Fibroblast of lung (primary cell): ENCODE results near the gene CFAP73.

Experiments used
- EZH2 ChIP-seq: IDR thresholded peaks from 2 replicates; pipeline ENCODE4 v1.5.1; 2012; ENCODE audit warnings: low read length, control low read depth, mild to moderate bottlenecking; ENCODE audit errors: missing control alignments
- TF ChIP-seq, protein P1 (sequence below), 2 donors: IDR thresholded peaks in 1 of 2; conservative IDR thresholded peaks in 1 of 2; 1 replicate in 1 of 2; 2 replicates in 1 of 2; pipeline ENCODE4 v1.5.1; 2011 to 2012; ENCODE audit warnings: low read length in 2 of 2, control low read depth in 1 of 2, inconsistent platforms in 1 of 2, low read depth in 1 of 2, mild to moderate bottlenecking in 1 of 2

DNA sequence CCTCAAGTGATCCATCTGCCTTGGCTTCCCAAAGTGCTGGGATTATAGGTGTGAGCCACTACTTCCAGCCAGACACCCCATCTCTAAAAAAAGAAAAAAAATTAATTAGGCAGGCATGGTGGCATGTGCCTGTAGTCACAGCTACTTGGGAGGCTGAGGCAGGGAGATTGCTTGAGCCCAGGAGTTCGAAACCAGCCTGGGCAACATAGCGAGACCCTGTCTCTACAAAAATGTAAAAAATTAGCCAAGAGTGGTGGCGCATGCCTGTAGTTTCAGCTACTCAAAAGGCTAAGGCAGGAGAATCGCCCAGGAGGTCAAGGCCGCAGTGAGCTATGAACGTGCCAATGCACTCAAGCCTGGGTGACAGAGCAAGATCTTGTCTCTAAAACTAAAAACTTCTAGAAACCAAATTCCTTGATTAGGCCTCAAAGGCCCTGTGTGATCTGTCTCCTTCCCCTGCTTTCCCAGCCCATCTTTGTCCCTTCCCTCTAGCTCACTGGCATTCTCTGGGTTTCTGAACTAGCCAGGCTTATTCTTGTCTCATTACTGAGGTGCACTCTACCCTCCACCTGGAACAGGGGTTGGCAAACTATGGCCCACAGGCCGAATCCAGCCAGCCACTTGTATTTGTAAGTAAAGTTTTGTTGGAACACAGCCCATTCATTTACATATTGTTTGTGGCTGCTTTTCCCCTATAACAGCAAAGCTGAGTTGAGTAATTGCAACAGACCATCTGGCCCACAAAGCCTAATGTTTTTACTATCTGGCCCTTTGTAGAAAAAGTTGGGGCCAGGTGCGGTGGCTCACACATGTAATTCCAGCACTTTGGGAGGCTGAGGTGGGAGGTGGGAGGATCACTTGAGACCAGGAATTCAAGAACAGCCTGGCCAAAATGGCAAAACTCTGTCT, 54.6 kb downstream of the CFAP73 start:
- TF ChIP-seq, protein P1, sequence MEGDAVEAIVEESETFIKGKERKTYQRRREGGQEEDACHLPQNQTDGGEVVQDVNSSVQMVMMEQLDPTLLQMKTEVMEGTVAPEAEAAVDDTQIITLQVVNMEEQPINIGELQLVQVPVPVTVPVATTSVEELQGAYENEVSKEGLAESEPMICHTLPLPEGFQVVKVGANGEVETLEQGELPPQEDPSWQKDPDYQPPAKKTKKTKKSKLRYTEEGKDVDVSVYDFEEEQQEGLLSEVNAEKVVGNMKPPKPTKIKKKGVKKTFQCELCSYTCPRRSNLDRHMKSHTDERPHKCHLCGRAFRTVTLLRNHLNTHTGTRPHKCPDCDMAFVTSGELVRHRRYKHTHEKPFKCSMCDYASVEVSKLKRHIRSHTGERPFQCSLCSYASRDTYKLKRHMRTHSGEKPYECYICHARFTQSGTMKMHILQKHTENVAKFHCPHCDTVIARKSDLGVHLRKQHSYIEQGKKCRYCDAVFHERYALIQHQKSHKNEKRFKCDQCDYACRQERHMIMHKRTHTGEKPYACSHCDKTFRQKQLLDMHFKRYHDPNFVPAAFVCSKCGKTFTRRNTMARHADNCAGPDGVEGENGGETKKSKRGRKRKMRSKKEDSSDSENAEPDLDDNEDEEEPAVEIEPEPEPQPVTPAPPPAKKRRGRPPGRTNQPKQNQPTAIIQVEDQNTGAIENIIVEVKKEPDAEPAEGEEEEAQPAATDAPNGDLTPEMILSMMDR (conservative IDR thresholded peaks at IDR 0.05 in 1 of 2, IDR thresholded peaks at IDR 0.05 in 1 of 2; ENCODE audit: low read depth in 1 of 2, low read length in 2 of 2): no peak
- TF ChIP-seq EZH2: no peak
